PFSK-1 (cell line): ENCODE results near the gene TBC1D10B.

Experiments
- FOXP2 ChIP-seq: optimal IDR thresholded peaks from 2 replicates; pipeline ENCODE3; 2011; ENCODE audit warnings: borderline replicate concordance, control low read depth, inconsistent platforms; ENCODE audit not compliant: insufficient read depth; ENCODE audit errors: extremely low read length, extremely low read depth
- POLR2AphosphoS5 ChIP-seq: IDR thresholded peaks from 2 replicates; pipeline ENCODE4 v1.6.1; 2012; ENCODE audit warnings: low read depth, mild to moderate bottlenecking, control low read depth, low read length, moderate library complexity
- REST ChIP-seq, 2 experiments: IDR thresholded peaks; 2 replicates each; pipeline versions ENCODE4 v1.6.1 to v1.8.0; 2011 to 2012; ENCODE audit warnings: low read depth in 2 of 2, low read length in 2 of 2, control low read depth in 1 of 2, inconsistent platforms in 1 of 2, mild to moderate bottlenecking in 1 of 2, moderate library complexity in 1 of 2; ENCODE audit not compliant: insufficient read depth in 1 of 2
- SIN3A ChIP-seq: IDR thresholded peaks from 2 replicates; pipeline ENCODE4 v1.6.1; 2012; ENCODE audit warnings: mild to moderate bottlenecking, low read length, moderate library complexity, borderline replicate concordance; ENCODE audit not compliant: insufficient read depth
- TAF1 ChIP-seq: IDR thresholded peaks from 2 replicates; pipeline ENCODE4 v1.6.1; 2012; ENCODE audit warnings: low read length, control low read depth, borderline replicate concordance; ENCODE audit not compliant: insufficient read depth

- TF ChIP-seq REST (IDR thresholded peaks at IDR 0.05; ENCODE audit: insufficient read depth in 1 of 2, low read depth in 2 of 2, low read length in 2 of 2) (no peak), POLR2AphosphoS5 (no peak), SIN3A (no peak), TAF1 (no peak), FOXP2 (no peak)
These were observed 13.8 kb downstream of the TBC1D10B start for GRCh38 chr16:30356401-30357084.
